HL-60 (cell line): ENCODE data around the gene KIF3A.

ENCODE experiments used
- GABPA ChIP-seq: IDR thresholded peaks from 2 replicates; pipeline ENCODE4 v1.6.1; 2012; ENCODE audit warnings: low read depth
- TF ChIP-seq, protein P1 (sequence below): IDR thresholded peaks from one replicate; pipeline ENCODE4 v1.5.1; 2011; ENCODE audit warnings: low read length, control low read depth, inconsistent platforms; ENCODE audit not compliant: insufficient read depth

GRCh38 chr5:132761321-132762240 lies 24.2 kb upstream of the KIF3A start:
- TF ChIP-seq, protein P1, sequence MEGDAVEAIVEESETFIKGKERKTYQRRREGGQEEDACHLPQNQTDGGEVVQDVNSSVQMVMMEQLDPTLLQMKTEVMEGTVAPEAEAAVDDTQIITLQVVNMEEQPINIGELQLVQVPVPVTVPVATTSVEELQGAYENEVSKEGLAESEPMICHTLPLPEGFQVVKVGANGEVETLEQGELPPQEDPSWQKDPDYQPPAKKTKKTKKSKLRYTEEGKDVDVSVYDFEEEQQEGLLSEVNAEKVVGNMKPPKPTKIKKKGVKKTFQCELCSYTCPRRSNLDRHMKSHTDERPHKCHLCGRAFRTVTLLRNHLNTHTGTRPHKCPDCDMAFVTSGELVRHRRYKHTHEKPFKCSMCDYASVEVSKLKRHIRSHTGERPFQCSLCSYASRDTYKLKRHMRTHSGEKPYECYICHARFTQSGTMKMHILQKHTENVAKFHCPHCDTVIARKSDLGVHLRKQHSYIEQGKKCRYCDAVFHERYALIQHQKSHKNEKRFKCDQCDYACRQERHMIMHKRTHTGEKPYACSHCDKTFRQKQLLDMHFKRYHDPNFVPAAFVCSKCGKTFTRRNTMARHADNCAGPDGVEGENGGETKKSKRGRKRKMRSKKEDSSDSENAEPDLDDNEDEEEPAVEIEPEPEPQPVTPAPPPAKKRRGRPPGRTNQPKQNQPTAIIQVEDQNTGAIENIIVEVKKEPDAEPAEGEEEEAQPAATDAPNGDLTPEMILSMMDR, result no peak
- no peak for TF ChIP-seq GABPA
